HG02759 (cell line): ENCODE results near the gene FBN1.

ENCODE experiments used
- ATAC-seq: cut with Tn5 transposase; IDR thresholded peaks from one replicate; pipeline ENCODE4 v1.9.1; 2021; ENCODE audit warnings: mild to moderate bottlenecking, moderate library complexity; ENCODE audit not compliant: unreplicated experiment

FBN1 gene

DNA sequence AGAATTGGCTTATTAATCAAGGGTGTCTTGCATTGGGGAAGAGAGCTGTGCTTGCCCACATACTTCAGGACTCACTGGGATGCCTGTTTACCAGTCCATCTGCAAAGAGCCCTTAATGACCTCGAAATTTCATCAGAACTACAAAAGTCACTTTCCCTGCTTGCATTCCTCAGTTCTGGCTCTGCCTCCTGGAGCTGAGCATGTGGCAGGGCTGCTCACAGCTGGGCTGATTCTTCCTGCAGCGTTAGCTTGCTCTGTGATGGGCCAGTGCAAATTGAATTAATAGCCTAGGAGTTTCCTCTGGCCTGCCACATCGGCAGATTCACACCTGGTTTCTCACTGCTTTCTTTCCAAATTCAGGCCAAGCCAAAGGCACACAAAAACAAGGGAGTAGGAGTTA is 205.4 kb downstream of the FBN1 start:
- no peak for ATAC-seq

DNA sequence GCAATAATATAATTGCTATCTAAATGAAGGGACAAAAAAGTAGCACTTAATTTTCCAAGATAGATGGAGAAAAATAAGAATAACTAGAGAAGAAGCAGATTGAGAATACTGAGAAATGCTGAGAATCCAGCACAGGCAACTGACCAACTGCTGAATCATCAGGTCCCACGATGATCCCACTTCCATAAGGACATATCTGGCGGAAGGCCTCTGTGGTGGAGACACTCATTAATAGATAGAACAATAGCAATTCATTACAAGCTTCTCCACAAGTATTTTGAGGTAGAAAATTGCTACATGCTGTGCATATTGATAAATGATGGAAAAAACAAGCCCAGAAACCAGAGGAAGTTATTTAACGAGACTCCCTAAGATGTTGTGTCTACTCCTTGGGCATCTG is 208.3 kb downstream of the FBN1 start:
- ATAC-seq, result no peak

DNA sequence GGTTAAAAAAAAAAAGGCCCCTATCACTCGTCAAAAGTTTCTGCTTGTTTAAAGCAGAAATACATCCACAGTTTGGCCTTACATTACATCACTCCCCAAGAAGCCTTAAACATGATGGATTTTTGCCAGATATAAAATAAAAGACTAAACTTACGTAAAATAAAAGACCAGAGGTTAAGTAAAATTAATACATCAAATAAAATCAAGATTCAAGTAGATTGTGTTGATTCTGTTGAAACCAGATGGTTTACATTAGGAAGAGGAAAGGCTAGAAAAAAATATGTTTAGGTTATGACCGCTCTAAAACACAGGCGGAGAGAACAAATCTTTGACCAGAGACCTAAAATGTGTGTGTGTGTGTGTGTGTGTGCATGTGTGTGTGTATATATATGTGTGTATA is 210.2 kb downstream of the FBN1 start:
- ATAC-seq, result no peak

DNA sequence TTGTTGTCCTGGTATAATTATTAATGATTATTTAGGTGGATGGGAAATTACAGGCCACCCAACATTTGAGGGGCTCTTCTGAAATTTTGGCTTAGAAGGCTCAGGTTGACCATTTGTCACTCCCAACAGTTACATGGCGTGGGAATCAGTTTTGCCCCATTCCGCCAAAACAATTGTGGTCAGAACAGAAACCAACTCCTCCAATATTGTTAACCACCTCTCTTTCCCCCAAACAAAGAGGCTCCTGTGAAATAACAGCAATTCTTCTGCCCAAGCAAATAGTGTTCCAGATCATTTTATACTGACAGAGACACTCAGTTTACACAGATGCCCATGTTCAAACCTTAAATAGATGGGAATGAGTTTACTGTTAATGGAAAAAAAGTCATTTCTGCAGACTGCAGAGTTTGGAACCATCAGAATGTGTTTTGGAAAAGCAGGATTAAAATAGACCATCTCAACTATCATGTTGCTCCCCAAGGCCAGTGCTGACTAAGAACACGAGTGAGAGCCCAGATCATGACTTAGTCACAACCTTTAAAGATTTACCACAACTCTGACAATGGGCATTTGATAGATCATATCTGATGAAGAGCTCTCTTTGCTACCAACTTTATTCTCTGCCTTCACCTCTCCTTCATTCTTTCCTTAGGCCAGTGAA is 212.2 kb downstream of the FBN1 start:
- ATAC-seq, result peak; percentile 86

DNA sequence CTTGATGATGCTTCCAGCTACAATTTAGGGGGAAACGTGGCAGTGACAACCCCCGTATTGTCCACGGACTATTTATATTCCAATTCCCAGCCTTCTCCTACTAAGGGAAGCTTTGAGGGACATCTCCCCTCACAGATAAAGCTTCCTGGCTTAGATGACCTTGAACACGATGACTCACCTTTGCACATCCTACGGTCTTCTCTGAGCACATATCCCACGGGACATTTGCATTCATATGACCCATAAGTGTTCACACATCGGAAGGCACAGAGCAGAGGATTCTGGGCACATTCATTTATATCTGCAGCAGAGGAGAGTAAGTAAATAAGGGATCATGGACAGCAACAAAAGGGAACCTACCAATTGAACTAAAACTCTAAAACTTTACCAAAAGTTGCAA is 212.8 kb downstream of the FBN1 start:
- ATAC-seq, result no peak

DNA sequence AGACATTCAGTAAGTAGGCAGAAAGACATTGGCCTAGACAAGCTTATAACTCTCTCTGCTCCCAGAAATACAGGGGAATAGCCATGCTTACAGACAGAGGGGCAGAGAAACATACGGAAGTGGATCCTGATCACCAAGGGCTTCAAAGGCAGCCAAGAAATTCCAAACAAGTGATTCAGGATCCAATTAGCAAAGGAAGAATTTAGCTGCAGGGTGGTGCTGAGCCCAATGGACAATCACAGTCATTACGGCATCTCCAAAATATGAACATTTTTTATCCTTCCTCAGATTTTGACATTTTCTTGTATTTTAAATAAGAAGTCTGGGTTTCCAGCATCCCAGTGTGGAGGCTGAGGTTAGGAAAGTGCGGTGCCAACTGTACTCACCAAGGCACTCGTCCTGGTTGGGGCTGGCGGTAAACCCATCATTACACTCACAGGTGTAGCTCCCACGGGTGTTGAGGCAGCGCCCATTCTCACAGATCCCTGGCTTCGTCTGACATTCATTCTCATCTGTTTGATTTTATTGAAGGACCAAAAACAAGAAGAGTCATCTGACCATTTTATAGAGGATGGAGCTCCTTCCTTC is 217.5 kb downstream of the FBN1 start:
- no peak for ATAC-seq

DNA sequence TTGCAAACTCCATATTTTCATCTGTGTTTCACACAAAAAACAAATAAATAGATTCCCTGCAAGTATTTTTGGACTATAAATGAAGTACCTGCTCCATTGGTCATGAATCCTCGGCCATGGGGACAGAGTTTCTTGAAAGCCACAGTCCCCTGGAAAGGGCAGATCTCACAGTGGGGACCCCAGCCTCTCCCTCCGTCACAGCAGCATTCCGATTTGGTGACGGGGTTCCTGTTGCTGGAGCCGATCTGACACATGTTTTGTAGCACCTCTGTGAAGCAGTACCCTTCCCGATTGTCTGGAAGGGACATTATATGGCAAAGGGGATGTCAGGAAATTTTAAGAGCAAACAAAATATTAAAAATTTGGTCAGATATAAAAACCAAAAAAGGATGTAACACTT is 218.0 kb downstream of the FBN1 start:
- no peak for ATAC-seq

DNA sequence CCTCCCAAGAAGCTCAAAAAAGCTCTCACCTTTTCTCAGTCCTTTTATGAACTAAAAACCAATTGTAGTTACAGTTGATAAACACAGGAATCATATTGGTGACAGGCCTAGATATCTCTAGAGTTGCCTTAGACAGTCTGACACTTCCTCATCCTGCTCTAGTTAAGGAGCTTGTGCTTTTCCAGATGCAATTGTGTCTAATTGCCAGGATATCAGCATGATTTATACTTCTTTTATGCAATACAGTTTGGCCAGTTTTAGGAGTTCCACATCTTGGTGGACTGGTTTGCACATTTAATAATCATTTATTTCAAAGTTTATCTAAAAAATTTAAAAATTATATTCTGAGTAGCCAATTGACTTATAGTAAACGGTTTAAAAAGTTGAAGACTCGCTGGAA is 218.6 kb downstream of the FBN1 start:
- no peak for ATAC-seq

DNA sequence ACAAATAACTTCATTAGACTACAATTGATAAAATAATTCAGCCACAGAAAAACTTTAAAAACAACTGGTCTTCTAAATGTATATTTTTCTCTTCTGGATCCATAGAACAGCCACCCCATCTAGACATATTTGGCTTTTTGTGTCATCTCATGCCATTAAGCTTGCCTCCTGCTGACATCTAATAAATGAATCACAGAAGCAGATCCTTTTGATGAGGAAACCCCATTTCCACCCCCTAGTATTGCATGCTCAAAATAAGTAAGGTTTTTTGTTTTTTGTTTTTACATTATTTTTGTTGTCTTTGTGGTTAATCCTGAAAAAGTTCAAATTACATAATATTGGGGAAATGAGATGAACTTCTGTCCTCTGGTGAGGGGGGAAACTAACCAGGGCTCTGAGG is 219.5 kb downstream of the FBN1 start:
- ATAC-seq, result no peak

DNA sequence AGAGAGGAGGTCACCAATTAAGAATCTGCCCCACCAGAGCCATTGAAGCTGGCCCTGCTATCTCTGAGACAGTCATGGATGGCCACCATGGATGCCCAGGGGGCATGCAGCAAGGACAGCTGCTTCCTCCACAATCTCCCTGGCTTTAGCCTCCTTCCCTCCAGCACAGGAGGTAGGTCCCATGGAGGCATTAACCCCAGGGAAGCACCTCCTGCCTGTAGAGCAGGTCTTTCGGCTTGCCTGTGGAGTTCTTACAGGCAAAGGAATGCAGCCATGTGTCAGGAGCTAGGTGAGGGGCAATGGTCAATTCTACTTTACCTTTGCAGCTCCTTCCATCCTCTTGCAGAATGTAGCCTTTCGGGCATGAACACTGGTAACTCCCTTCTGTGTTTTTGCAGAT is 220.5 kb downstream of the FBN1 start:
- no peak for ATAC-seq

DNA sequence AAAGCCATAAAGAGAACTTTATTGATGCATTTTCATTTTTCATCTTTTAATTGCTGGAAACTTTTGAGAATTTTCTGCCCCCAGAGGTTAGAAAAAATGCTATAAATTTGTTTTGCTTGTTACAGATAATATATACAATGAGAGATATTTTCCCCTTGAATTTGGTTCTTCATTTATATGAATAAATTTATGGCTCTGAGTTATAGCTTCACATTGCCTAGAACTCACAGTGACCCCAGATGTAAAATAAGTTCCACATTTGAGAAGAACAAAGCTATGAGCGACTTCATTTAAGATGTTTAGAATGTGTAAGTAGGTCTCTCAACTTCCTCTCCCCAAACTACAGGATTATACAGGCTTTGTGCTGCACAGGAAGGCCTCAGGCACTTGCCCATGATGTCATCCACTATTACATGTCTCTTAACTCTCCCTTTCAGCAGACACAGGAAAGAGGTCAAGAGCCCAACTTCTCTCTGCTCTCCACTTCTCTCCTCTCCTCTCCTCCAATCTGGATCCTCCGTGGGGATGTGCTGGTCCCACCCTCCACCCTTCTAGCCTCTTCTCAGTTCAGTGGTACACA is 221.5 kb downstream of the FBN1 start:
- ATAC-seq, result no peak

DNA sequence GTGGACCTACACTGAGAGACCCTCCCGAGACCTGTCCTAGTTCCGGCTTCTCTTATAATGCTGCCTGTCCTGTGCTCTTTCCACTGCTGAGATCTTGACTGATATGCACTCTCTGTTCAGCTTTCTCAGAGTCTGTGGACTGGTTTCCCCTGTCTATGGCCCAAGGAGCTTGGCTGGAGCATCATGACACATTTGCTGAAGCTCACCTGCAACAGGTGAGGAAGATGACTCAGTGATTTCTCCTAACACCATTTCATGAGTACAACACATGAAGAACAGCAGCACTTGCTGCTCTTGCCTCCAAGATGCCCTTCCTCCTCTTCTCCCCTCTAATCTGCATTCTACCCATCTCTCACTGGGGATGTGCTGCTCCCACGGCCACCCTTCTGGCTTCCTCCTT is 222.2 kb downstream of the FBN1 start:
- ATAC-seq, result no peak

DNA sequence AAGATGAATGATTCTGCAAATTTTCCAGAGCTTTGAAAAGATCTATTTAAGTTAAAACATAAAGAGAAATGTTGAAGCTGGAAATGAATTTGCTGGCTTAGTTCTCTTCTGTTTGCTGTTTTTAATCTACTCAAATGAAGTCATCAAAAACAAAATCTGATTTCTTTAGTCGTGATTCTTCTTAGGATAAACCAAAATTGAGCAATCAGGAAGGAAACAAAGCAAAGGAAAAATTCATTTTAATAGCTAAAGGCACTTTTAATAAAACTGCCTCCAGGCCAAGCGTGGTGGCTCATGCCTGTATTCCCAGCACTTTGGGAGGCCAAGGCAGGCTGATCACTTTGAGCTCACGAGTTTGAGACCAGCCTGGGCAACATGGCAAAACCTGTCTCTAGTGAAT is 223.1 kb downstream of the FBN1 start:
- no peak for ATAC-seq

DNA sequence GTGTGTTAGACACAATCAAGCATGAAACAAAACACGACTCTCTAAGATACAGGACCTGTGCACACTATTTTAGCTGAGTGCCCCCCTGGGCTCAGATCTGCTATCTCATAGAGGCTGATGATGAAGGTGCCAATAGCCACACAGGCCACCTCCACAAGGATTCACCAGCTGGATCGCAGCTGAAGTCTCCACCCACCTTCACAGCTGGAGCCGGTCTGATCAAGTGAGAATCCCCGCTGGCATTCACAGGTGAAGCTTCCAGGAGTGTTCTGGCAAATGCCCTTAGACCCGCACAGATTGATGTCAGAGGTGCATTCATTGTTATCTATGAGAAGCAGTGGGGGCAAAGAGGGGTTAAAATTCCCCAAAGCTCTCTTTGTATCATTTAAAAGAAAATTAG is 224.1 kb downstream of the FBN1 start:
- no peak for ATAC-seq

DNA sequence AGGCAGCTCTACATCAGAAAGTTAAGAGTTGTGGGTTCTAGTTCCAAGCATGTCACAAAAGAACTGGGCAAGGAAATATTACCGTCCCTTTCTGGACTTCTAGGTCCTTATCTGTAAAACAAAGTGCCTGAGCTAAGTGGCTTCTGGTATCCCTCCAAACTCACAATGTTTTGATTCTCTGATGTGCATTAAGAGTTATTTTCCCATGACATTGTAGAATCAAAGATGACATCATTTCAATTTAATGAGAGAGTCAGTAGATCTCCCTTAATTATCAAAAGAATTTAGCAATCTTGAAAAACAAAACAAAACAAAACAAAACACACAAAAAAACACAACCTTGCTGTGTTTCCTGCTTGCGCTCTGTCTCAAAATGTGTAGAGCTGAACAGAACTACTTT is 225.6 kb downstream of the FBN1 start:
- ATAC-seq, result no peak

DNA sequence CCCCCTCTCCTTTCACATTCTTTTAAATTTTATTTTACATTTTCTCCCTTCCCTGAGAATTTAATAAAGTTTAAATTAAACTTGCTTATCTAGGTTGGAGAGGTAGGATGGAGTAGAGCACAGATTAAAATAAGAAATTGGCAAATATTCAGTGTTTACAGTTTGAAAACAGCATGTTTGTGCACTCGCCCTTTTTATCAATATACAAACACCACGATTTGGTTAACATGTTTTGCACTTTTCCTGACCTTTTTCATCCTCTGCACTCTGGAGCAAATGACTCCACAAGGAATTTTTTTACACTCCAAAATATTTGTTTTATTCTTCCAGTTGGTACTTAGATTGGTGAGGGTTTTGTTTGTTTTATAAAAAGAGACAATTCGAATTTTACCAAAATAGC is 227.2 kb downstream of the FBN1 start:
- no peak for ATAC-seq

DNA sequence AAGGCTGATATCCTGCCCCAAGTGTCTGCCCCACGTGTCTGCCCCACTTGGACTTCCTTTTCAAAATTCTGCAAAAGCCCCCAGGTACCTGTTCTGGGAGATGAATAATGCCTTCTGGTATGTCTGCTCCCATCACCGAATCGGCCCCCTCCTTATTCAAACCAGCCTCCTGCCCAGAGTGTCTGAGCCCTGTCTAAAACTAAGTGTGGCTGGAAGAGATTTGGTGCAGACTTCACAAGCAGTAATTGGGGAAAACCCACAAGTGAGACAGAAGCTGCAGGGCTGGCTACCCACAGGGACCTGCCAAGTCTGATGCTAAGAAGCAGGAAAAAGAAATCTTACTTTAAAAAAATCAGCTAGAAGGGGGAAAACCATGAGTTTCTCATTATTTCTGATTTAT is 229.2 kb downstream of the FBN1 start:
- ATAC-seq, result no peak

DNA sequence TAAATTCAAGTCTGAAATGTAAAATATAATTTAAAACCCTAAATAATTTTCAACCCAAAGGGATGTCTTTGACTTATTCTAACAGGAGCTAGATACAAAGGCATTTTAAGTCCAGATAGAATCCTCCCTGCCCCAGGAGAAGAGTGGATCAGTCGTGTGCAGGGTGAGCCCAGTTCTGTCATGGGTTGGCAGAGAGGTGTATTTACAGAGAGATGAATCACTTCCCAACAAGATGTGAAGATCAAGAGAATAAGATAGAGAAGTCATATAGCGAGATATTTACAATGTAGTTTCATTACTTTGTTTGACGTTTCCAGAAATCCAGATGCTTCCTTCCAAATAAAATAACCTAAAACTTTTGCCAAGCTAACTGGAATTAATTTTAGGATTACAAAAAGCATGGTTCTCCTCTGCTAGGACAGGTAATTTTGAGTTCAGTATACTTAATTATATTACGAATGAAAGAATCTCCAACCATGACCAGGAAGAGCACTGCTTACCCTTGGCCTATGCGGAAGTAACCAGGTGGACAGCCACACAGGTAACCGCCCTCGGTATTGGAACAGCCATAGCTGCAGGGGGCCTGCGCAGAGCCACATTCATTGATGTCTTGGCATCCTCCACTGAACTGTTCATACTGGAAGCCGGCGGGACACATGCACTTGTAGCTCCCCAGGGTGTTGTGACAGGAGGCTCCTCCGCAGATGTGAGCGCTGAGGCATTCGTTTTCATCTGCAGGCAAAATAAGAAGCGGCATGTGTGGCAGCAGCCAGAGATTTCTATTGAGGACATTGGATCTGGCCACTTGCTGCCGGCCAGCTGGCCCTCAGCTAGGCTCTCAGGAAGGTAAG is 230.2 kb downstream of the FBN1 start:
- no peak for ATAC-seq

DNA sequence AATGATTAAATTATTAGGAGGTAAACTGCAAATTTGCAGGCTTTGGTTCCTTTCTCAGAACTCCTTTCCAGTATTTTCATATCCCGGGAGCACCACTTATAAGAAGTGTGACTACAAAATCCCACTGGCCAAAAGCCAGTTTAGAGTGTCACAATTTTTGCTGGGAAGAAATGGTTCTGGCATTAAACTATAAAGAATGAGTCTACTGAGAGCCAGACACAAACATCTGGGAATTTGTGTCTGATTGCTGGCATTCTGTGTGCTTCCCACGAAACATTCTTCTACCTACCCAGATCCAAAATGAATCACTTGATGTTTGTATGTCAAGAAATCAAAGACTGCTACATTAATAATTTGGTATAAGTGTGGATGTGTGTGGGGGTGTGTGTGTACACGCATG is 231.5 kb downstream of the FBN1 start:
- no peak for ATAC-seq

DNA sequence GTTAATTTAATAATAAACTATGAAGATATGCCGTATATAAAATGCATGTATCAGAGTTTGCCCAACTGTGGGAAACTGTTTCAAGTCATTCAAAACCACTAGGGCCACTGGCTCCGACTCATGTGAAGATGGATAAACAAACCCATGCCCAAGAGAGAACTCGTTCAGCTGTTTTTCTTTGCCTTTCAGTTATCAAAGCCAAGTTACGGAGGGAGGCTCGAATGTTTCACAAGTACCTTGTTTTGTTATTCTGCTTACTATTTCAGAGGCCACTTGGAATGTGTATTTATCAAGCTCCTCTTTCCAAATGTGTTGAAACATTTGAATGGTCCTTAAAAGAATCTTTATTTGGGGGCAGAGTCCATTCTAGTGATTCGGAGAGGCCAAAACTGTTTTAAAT is 232.2 kb downstream of the FBN1 start:
- no peak for ATAC-seq

DNA sequence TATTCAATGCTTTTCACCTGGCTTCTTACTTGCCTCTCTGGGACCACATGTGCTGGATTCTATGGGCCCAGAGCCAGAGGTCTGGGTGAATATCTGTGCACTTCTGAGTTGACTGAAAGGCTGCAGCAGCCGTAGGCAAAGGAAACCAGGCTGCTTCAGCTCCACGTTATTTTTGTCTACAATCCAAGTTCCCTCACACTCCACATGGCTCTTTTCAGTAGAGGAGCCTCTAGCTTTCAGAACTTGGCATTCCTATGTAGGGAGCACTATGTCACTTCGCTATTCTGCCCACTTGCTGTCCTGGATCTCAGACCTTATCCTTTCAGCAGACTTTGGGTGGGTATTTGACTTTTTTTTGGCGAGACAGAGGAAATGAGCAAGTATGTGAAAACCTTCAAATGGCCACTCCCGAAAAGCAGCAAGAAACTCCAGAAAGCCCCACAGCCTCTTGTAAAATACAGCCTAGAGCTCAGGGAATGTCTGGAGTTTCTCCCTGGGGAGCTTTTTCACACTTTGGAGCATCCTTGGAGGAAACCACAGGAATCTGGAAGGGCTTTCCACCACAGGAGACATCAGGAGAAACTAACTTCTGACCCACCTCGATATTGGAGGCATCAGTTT is 233.4 kb downstream of the FBN1 start:
- ATAC-seq, result no peak

DNA sequence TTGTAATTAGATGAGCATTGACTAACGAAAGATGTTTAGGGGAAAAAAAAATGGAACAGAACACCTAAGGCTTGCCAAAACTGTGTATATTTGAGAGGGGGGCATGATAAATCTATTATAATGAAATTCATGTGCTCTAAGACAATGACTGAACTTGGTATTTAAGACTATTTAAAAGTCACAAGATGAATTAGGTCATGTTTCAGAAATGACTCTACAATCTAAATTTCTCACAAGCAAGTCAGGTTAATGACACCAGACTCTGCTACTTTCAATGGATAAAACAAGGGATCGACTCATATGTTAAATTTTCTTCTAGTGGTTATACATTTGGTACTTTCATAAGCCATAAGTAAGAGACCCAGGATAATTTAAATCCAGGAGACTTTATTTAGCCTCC is 235.9 kb downstream of the FBN1 start:
- ATAC-seq, result no peak
